Gastrocnemius medialis (tissue), 4 donors: ENCODE data around the gene TNFRSF1B. TPM values are rescaled to one million over a fixed set of nuclear protein-coding genes. Genes with fewer than 3 reads are reported as not detected.

Experiments used
- ATAC-seq, 2 donors: fragments of 150-250 bp; one replicate each; pipeline ENCODE4 v1.9.1; 2016
- DNase-seq, 2 donors: peaks; one replicate each; pipeline ENCODE4 v3.0.0-alpha.2; 2019
- H3K27ac ChIP-seq, 4 donors: fragments of 200-600 bp; sonication (generic); 1 replicate in 1 of 4; 2 replicates in 3 of 4; pipeline ENCODE4 v1.5.1; 2016 to 2018; ENCODE audit warnings: mild to moderate bottlenecking in 2 of 4, moderate library complexity in 1 of 4
- H3K27me3 ChIP-seq, 3 donors: fragments of 200-600 bp; sonication (generic) in 2 of 3; 1 replicate in 1 of 3; 2 replicates in 2 of 3; pipeline versions ENCODE4 v1.5.1 to v1.6.0; 2016 to 2019; ENCODE audit warnings: mild to moderate bottlenecking in 1 of 3, moderate library complexity in 1 of 3
- H3K36me3 ChIP-seq, 2 donors: fragments of 200-600 bp; sonication (generic) in 1 of 2; one replicate each; pipeline ENCODE4 v1.5.1; 2017 to 2018
- H3K4me1 ChIP-seq, 2 donors: fragments of 200-600 bp; sonication (generic) in 1 of 2; one replicate each; pipeline ENCODE4 v1.5.1; 2016 to 2017; ENCODE audit warnings: mild to moderate bottlenecking in 2 of 2
- H3K4me3 ChIP-seq, 4 donors: fragments of 200-600 bp; sonication (generic) in 3 of 4; 1 replicate in 1 of 4; 2 replicates in 3 of 4; pipeline ENCODE4 v1.5.1; 2016 to 2019; ENCODE audit warnings: mild to moderate bottlenecking in 2 of 4
- H3K9me3 ChIP-seq, 3 donors: fragments of 200-600 bp; sonication (generic) in 2 of 3; 1 replicate in 1 of 3; 2 replicates in 2 of 3; pipeline ENCODE4 v1.5.1; 2016 to 2019
- POLR2A ChIP-seq, 2 donors: fragments of 450-650 bp; IDR thresholded peaks; one replicate each; pipeline ENCODE4 v1.6.1; 2017; ENCODE audit warnings: antibody characterized with exemption in 2 of 2, mild to moderate bottlenecking in 2 of 2, moderate library complexity in 2 of 2
- in situ Hi-C, 4 donors: fragments of 200-750 bp; cut with MboI; loops; one replicate each; pipeline versions ENCODE4 v1.15.0 to v1.8.0; 2017; ENCODE audit warnings: low sequenced_read_pairs in 4 of 4
- intact Hi-C: fragments of 100-400 bp; cut with DNase I; formaldehyde crosslinking; loops from one replicate; pipeline ENCODE4 v1.15.1; 2023; ENCODE audit warnings: low total_unique reads
- total RNA-seq, 4 donors: library from RNA; depleted of rRNA; stranded (reverse); fragments of >200 nt; gene quantifications; one replicate each; pipeline versions ENCODE4 v1.1.0 to v1.2.3, GENCODE V29; 2016
- TF ChIP-seq, protein P1 (sequence below), 5 experiments: fragments of 450-650 bp in 3 of 5; fragments of 200-600 bp in 2 of 5; sonication (generic) in 2 of 5; IDR thresholded peaks in 4 of 5; conservative IDR thresholded peaks in 1 of 5; 1 replicate in 4 of 5; 2 replicates in 1 of 5; pipeline ENCODE4 v1.5.1; 2016 to 2019; ENCODE audit warnings: antibody characterized with exemption in 5 of 5, mild to moderate bottlenecking in 3 of 5, moderate library complexity in 3 of 5

TNFRSF1B gene
- total RNA-seq, 4 donors from 2014 or later: 14.0 to 29.5 (median 18.8) TPM

- no peaks in the 10 kb centered on the region for H3K36me3 ChIP-seq
- H3K4me1 ChIP-seq: peaks cover 8 to 21% of the 10 kb centered on the region in 2 donors
- TF ChIP-seq, protein P1, sequence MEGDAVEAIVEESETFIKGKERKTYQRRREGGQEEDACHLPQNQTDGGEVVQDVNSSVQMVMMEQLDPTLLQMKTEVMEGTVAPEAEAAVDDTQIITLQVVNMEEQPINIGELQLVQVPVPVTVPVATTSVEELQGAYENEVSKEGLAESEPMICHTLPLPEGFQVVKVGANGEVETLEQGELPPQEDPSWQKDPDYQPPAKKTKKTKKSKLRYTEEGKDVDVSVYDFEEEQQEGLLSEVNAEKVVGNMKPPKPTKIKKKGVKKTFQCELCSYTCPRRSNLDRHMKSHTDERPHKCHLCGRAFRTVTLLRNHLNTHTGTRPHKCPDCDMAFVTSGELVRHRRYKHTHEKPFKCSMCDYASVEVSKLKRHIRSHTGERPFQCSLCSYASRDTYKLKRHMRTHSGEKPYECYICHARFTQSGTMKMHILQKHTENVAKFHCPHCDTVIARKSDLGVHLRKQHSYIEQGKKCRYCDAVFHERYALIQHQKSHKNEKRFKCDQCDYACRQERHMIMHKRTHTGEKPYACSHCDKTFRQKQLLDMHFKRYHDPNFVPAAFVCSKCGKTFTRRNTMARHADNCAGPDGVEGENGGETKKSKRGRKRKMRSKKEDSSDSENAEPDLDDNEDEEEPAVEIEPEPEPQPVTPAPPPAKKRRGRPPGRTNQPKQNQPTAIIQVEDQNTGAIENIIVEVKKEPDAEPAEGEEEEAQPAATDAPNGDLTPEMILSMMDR (IDR thresholded peaks at IDR 0.05 in 4 of 5, conservative IDR thresholded peaks at IDR 0.05 in 1 of 5): no peak
- no peak for TF ChIP-seq POLR2A (IDR thresholded peaks at IDR 0.05)
- H3K27ac ChIP-seq: peak overlapping the region; percentile 56 to 72 (median 68)
- no peak for DNase-seq
- H3K9me3 ChIP-seq: no peaks in the 10 kb centered on the region
- intact Hi-C loops: no loop called here
- no peaks in the 10 kb centered on the region for H3K27me3 ChIP-seq
- no peak for ATAC-seq
- in situ Hi-C loops: no loop called here
- no peak overlapping the region for H3K4me3 ChIP-seq
These were observed 18.4 kb upstream of the TNFRSF1B start for GRCh38 chr1:12148160-12148957.

DNA sequence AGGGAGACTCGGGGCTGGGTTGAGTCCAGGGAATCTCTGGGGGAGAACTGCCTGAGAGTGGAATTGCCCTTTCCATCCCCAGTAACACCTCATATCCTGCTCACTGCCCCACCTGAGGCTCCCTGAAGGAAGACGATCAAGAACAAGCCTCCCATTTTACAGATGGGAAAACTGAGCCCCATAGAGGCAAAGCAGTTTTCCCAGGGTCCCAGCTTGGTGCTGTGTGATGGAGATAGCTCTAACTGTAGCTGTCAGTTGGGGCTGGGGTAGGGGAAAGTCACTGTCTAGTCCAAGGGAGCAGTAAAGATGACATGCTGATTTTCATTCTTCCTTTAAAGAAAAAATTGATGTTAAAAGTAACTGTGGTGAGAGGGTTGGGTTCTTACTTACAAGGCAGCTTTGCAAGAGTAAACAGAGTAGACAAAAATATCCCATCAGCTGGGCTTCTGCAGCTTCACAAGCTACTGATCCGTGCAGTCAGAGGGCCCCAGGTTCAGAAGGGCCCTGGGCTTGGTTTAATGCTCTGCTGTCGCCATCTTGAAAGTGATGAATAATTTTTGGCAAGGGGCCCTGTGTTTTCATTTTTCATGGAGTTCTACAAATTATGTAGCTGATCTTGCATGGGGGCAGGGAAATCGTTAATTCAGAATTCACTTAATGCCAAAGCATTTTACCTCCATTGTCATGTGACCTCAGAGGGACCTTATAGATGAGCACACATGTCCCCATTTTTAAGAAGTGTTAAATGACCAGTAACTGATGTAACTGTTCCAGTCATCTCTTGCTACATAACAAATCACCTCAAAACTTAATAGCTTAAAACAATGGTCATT, 17.6 kb upstream of the TNFRSF1B start:
- H3K36me3 ChIP-seq: no peaks in the 10 kb centered on the region
- intact Hi-C loops (no loop called here), in situ Hi-C loops (no loop called here)
- peak overlapping the region; percentile 56 to 72 (median 68) for H3K27ac ChIP-seq
- no peaks in the 10 kb centered on the region for H3K27me3 ChIP-seq
- ATAC-seq: no peak
- TF ChIP-seq, protein P1 (IDR thresholded peaks at IDR 0.05 in 4 of 5, conservative IDR thresholded peaks at IDR 0.05 in 1 of 5): no peak
- no peak for TF ChIP-seq POLR2A (IDR thresholded peaks at IDR 0.05)
- H3K4me1 ChIP-seq: peaks cover 4 to 17% of the 10 kb centered on the region in 2 donors
- H3K9me3 ChIP-seq: no peaks in the 10 kb centered on the region
- DNase-seq: no peak
- no peak overlapping the region for H3K4me3 ChIP-seq

GRCh38 chr1:12149791-12150175, 17.0 kb upstream of the TNFRSF1B start:
- intact Hi-C loops: no loop called here
- in situ Hi-C loops: no loop called here
- Histone ChIP-seq H3K9me3 (no peaks in the 10 kb centered on the region), H3K4me1 (peaks cover 2 to 13% of the 10 kb centered on the region in 2 donors), H3K27ac (peak overlapping the region in 3 of 4 donors; percentile 26 to 66 (median 54)), H3K4me3 (no peak overlapping the region), H3K27me3 (no peaks in the 10 kb centered on the region), H3K36me3 (no peaks in the 10 kb centered on the region)
- no peak for TF ChIP-seq POLR2A (IDR thresholded peaks at IDR 0.05)
- TF ChIP-seq, protein P1 (IDR thresholded peaks at IDR 0.05 in 4 of 5, conservative IDR thresholded peaks at IDR 0.05 in 1 of 5): no peak
- no peak for ATAC-seq
- no peak for DNase-seq

- Histone ChIP-seq H3K4me3 (no peak overlapping the region), H3K27ac (peak overlapping the region in 3 of 4 donors; percentile 26 to 54 (median 42)), H3K9me3 (no peaks in the 10 kb centered on the region), H3K36me3 (no peaks in the 10 kb centered on the region), H3K27me3 (no peaks in the 10 kb centered on the region), H3K4me1 (peaks cover 2 to 13% of the 10 kb centered on the region in 2 donors)
- ATAC-seq (no peak), DNase-seq (no peak)
- in situ Hi-C loops (no loop called here), intact Hi-C loops (no loop called here)
- TF ChIP-seq, protein P1 (IDR thresholded peaks at IDR 0.05 in 4 of 5, conservative IDR thresholded peaks at IDR 0.05 in 1 of 5): no peak
- no peak for TF ChIP-seq POLR2A (IDR thresholded peaks at IDR 0.05)
These were observed 16.2 kb upstream of the TNFRSF1B start for GRCh38 chr1:12150456-12151200.
